Activated effector memory CD4-positive, alpha-beta T cell treated with anti-CD3 and anti-CD28 coated beads, Interleukin-2, amount 50 U/mL, for 16 hours (primary cell): Measurements from ENCODE around the gene FOXJ3.

Source experiments
- DNase-seq: peaks from one replicate; pipeline ENCODE4 v3.0.0-alpha.2; 2020

Gene FOXJ3

DNA sequence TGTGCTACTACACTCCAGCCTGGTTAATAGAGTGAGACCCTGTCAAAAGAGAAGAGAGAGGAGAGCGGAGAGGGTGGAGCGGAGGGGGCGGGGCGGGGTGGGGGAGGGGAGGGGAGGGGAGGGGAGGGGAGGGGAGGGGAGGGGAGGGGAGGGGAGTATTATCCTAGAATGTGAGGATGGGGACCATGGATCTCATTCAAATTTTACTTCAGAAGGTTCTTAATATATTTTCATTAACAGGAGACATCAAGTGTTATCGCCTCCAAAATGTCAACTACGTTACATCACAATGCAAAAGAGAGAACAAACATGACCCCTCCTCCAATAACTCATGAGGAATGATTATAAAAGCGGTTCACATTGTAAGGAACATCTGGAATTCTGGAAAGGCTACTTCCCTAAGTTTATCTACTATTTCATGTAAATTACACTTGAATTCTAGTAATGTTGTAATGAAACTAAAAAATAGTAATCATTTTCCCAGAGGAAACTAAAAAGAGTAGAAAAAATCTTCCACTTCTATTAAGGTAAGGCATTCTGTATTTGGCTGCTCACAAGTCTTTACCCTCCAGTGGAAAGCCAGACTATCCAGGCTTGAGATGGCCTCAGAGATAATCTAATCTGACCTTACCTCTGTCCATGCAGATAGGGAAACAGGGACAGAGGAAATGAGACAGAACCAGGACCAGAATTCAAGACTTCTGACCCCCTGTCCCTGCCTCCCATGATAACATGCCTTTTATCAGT, 151.7 kb downstream of the FOXJ3 start:
- DNase-seq, result no peak

DNA sequence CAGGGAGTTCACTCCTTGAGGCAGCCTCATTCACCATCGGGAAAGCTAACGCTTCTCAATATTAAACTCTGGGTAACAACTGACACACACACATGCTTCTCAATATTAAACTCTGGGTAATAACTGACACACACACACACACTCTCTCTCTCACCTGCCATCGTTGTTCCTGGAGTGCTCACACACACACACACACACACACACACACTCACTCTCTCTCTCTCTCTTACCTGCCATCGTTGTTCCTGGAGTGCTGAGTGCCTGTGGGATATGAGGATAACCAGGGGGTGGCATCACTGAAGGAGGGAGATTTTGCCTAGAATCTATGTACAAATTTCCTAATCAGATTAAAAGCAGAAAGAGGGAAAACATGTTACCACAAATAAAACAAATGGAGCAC, 153.3 kb downstream of the FOXJ3 start:
- no peak for DNase-seq

DNA sequence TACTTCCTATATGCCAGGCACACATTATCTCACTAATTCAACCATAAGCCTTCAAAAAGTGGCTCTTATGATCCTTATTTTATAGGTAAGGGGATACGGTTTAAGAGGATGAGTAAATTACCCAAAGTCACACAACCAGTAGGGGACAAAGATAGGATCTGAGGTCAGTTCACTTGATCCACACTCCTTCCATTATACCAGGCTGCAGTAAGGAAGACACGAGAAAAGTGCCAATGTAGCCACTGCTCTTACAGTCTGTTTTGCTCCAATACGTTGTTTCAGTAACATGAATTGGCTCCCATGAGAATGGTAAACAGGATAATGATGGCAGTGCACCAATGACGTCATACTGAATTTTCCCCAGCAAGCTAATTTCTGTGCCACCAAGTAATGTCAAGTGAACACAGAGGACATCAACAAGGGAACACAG, 155.1 kb downstream of the FOXJ3 start:
- no peak for DNase-seq

DNA sequence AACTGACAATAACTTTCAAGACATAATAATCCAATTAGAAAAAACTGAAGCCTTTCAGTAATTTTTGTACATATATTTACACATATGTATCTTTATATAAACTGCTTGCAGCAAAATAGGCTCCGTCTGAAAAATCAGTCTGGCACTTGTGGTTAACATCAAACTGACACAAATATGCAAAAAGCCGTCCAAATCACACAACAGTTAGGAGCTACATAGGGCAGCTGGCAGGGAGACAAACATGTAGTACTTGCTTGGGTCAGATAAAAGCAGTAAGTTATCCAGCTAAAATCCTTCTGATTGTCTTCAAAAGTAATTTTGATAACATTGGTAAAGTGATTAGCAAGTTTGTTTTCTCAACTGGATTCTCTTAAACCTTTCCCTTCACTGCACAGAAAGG, 155.8 kb downstream of the FOXJ3 start:
- DNase-seq, result no peak

DNA sequence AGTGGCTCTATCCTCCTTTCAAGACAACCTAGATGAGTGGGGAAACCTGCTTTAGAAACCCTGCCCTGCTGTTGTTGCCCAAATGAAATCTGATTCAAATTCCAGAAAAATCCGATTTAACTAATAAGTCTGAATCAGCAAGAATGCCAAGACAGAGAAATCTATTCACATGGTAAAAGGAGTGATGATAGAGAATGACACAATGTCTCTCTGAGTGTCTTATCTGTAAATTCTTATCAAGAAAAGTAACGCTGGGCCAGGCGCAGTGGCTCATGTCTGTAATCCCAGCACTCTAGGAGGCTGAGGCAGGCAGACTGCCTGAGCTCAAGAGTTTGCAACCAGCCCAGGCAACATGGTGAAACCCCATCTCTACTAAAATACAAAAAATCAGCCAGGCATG, 156.8 kb downstream of the FOXJ3 start:
- no peak for DNase-seq

DNA sequence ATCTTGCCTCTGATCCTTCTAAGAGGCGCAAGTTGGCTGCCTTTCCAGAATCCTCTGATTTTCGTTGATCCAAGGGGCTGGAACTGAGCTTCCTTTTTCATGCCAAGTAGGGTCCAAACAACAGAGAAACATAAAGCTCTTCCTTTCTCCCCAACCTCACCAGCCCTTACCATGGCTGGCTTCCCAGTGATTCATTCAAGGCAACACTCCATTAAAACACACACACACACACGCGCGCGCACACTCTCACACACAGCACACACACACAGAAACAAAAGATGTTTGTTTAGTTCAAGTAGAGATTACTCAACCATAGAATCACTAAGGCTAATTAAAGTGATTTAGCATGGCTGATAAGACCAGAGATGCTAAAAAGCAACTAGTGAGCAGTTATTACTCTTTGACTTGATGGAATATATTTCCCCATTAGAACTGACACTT, 157.5 kb downstream of the FOXJ3 start:
- no peak for DNase-seq

DNA sequence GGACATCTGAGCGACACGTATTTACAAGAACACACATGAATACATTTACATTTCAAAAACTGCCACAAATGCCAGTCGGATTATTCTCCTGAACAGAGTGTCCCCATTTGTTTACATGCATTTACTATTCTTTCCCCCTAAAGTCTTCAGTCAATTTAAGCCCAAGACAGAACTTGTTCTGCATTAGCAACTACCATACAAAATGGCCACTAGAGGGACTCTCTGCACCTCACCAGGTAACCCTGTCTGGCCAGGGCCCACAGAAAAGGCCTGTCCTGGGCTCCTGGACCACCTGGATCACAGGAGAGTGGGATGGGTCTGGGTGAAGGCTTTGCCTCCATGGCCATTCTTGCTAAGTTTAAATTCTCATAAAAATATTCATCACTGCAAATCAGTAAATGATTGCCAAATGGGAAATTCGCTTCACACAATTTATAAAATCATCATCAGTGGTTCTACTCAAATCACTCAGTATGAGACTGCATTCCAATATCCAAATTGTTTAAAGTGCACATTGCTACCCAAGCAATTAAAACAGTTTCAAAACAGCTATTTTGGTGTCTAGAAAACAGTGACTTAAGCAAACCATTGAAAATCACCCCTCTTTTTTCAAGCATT, 158.0 kb downstream of the FOXJ3 start:
- DNase-seq, result no peak

DNA sequence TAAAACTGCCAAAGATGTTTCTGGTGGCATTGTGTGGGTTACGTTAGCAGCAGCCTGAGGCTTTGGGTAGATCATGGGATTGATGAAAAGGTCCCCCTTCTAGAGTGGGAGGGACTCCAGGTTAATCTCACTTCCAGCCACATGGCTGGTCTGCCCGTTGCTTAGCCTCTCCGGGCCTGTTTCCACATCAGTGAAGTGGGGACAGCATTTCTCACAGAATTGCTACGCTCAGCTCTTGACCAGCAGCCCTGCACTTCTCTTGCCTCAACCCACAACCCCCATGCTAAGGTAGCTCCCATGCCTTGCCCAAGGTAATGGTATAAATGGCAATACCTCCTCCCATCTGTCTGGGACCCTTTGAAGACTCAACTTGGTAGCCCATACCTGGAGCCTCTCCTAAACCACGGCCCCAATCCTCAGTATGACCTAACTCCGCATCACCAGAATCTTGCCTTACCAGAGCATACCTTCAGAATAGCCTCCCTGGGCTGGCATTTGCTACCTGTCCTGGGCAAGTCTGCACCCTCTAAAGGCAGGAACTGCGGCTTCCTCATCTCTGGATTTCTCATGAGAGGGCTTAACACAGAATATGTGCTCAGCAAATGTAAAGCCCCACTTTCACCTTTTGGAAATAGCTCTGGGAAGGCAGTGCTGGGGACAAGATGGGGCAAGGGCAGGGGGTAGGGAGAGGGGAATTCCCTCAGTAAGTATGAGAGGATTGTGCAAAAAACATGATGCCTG, 159.6 kb downstream of the FOXJ3 start:
- no peak for DNase-seq

DNA sequence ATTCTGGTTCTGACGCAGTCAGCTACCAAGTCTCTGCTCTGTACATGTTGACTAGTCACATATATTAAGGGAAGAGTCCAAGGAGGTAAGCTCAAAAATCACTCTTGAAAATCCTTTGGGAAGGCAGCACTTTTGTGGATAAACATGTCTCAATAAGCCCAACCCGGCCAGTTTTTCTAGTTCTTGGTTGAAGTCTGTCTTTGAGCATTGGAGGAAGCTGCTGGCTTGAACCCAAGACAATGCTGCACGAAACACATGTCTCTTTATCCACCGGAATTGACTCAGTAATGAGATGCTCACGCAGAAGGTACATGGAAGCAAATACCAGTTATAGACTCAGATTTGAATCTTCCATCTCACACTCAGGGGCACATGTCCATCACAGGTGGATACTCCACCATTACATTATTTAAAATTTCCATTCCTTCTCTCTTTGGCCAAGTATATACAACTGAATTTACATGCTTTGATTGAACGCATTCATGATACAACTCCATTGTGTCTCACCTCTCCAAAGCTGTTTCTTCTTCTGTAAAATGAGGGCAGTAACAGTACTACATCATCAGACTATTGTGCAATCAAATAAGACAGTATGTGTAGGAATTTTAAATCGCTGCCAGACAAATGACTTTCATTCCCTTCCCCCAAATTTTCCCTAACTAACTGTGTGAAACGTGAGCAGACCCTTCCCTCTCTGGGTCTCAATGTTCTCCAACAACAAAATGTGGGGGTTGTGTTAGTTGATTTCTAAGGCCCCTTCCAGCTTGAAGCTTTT, 160.9 kb downstream of the FOXJ3 start:
- no peak for DNase-seq

DNA sequence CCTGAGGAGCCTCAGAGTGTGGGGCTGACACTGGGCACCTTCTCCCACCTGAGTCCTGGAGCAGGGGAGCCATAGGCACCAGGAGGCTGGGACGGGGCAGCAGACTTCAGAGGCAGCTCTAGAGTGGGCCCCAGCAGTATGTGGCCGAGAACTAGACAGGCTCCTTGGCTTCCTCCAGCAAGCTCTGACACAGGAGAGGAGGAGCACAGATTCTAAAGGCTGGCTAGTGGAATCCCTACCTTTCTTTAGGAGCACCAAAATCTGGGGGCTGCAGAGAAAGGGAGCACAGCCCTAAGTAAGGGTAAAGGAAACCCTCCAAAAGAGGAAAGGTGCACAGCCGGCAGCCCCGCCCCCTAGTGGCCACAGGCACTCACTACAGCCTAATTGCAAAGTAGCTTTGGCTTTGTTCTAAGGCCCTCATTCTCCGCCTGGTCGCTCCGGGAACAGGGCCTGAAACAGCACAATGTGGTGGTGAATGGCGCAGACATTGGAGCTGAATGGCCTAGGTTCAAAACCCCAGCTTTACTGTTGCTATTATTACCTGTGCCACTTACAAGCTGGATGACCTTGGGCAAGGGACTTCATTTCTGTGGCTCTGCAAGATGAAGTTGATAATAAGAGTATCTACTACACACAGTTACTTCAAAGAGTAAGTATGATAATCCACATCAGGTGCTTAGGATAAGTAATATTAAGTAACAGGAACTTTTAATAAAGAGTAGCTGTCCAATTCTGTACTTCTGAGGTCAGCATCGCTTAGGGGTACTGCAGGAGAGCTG, 161.7 kb downstream of the FOXJ3 start:
- DNase-seq, result peak; percentile 89

DNA sequence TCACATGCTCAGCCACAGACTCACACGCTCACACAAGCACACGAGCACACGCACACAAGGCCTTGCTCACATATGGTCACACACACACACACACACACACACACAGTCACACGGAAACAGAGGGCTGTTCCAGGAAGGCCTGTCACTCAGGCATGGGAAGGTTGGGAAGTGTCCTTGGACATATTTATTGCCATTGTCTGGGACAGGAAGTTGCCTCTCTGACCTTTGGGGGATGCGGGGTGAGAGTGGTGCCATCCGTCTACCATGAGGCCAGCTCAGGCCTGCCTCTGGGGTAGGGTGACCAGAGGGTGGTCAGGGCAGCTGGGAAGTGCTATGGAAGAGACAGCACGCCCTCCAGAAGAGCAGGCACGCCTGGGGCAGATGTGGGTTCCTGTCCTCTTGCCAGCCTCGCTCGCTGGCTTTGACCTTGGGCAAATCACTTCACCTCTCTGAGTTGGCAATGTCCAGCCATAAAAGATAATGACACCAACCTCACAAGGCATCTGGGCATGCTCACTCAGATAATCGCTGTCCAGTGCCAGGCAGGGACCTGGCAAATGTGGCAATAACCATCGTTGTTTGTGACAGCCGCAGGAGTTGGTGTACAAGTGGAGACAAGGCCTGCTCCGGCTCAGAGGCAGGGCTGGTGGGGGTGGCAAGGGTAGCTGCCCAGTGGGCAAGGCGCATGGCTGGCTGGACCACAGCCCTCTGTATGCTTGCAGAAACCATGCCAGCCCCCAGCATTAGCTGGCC, 162.5 kb downstream of the FOXJ3 start:
- DNase-seq, result no peak

DNA sequence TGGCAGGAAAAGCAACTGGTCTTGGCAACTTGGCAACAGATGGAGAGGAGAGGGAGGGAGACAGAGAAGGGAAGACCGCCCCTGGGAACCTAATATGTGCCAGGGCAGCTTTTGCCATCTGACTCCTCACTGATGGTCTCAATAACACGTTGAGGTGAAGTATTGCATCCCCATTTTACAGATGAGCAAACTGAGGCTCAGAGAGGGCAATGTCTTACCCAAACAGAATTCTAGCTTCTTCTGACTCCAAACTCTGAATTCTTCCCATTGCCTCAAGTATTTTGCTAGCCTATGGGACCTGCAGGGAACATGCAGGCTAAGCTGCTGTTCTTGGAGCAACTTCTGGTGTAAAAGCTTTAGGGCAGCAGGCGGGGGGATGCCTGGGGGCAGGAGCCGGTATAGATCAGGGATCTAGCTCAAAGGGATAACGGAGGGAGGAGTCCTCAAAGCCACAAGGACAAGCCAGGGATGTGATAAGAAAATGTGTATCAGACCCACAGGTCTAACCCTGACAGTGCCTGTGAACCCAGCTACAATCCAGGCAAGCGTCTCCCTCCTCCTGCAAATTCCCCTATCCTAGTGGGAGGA, 163.3 kb downstream of the FOXJ3 start:
- DNase-seq, result no peak

DNA sequence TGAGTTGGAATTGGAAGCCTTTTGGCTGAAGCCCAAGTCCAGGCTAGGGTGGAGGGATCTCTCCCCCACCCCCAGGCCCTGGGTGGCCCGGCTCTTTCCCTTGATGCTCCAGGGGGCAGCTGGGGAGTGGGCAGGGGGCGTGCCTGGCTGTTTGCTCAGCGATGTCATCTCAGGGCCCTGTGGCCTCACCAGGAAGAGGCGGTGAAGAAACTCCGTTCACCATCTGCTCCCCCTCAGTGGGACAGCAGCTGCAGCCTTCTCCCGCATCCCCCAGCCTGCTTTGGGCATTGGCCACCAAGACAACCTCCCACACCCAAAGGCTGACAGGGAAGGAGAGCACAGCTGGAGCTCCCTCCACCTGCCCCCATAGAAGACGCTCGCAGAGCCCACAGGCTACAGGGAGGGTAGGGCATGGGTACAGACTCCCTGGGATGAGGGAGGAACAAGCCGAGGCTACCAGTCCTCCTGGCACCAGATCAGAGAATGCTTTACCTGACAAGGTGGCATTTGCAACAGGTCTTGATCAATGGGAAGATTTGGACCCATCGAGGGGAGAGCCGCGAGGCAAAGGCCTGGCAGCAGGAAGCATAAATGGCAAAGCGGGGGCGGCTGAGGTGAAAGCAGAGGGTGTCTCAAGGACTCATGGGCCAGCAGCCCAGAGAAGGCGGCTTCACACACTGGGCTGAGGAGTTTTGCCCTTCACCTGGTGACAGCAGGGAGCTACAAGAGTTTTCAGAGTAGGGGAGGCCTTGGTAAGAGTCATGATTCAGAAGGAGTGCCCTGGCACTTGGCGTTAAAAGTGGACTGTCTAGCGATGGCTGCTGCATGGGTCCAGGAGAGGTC, 164.0 kb downstream of the FOXJ3 start:
- no peak for DNase-seq

DNA sequence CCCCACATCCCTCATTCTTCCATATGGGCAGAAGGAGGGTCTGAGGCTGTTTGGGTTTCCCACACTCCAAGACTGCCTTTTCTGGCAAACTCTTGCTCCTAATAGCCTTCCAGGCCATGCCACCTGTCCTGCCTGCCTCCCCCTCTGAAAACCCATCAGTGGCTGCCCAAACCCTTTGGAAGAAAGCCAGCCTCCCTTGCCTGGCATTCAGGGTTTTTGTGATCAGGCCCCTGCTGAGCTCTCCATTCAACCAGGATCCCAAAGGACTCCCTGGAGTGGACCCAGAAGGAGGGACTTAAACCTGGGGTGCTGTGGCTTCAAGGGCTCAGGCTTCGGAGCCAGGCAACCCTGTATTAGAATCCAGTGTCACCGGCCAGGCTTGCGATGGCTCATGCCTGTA, 166.3 kb downstream of the FOXJ3 start:
- no peak for DNase-seq

DNA sequence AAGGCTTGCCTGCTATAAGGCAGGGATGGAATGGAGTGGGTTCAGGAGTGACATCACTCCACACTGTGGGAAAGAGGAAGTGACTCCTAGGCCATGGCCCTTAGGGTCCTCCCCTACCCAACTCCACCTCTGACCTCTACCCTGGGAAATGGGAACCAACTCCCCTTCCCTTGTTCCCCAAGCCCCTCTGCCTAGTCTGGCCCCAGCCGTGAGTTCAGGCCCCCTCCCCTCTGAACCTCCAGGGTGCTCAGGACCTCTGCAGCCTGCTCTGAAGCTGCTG, 166.7 kb downstream of the FOXJ3 start:
- DNase-seq, result no peak

DNA sequence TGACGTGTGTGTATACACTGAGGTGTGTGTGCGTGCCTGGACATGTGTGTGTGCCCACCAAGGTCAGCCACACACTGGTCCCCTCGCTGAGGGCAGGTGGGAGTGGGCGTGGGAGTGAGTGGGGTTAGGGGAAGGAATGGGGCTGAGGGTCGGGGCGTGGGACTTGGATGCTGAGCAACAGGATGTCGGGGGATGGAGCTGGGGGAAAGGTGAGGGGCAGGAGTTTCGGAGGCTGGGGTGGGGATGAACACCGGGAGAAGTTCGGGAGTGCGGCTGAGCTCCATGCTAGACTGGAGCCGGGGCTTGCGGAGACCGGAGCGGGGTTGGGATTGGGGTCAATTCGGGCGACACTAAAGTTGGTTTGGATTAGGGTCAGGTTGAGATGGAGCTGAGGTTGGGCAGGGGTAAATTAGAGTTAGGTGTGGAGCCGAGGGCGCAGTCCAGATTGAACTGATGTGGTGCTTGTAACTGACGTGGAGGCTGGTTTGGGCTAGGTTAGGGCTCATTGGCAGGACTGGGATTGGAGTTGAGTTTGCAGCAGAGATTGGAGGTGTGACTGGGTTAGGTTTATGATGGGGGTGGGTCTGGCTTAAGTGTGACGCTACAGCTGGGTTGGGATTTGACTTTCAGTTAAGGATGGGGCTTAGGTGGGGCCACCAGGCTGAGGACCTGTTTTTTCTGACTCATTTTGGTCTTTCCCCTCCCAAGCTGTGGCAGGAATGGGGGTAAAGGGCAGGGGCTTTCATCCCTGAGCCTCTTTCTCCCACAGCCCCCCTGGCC, 167.2 kb downstream of the FOXJ3 start:
- DNase-seq, result no peak

DNA sequence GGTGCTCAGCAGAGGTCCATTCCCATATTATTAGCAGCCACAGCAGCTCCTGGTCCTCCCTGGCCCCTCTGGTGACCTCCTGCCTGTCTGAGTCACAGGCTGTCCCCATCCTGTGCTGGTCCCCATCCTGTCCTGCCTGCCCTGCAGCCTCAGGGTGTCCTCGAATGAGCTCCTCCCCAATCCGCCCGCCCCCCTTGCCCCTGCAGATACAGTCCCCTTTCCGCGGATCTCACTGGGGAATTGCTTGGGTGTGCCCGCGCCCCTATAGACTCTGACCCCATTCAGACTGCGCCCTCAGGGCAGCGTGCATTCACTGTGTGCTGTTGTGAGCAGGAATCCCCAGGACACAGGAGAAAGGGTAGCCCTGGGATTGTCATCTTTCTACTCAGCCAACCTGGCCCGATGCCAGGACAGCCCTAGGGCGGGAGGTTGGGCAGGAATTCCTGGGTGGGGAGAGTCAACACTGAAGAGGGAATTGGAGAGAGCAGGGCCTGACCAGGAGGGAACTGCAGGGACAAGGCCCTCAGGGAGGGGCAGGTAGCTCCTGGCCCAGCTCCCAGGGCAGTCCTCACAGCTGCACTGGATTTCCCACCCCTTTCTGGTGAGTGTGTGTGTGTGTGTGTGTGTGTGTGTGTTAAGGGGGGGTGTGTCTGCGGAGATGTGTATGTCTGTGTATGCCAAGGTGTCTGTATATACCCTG, 169.4 kb downstream of the FOXJ3 start:
- DNase-seq, result no peak

DNA sequence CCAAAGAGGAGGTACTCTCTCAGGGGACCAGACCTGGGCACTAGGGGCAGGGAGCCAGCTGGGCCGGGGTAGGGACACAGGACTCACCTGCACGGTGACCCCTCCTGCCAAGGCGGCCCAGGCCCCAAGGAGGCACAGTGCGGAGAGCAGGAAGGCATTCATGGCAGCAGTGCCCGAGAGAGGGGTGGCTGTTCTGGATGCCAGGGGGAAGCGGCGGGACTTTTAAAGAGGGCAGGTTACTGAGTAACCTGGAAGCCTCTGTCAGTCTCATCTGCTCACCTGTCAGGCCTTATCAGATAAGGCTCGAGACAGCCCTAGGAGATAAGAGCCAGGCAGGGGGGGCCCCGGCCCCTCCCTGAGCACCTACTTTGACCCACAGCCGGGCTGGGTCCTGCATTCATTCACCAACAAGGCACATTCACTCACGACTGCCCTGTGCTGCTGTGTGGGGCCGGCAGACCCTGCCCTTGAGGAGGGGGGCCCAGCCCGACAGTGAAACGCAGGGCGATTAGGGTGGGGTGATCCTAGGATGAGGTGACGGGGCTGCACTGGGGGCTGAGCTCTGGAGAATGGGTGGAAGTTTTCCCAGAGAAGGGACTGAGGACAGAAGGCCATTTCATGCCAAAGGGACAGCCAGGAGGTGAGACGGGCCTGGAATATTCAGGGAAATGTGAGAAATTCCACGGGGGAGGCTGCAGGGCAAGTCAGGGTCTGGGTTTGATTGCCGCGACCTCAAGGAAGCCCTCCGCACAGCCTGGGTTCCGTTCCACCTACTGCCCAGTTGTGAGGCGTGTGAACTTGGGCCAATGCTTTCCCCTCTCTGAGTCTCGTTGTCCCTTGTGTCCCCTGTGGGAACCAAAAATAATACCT, 170.2 kb downstream of the FOXJ3 start, which contains the start of gene GUCA2A:
Gene GUCA2A (minus strand): TSS at position 195 of the 870 bp plus-strand sequence. CDS start 33 bp downstream, at position 162.
- no peak for DNase-seq
